Liver (tissue), 3 donors: ENCODE measurements around the gene B9D2.

ENCODE experiments used
- EGR1 ChIP-seq, 2 donors: IDR thresholded peaks; 2 replicates each; pipeline ENCODE4 v1.6.1; 2016 to 2018; ENCODE audit warnings: antibody characterized with exemption in 2 of 2, low read depth in 2 of 2
- REST ChIP-seq: IDR thresholded peaks from 2 replicates; pipeline ENCODE4 v1.6.1; 2016; ENCODE audit warnings: antibody characterized with exemption, mild to moderate bottlenecking
- SP1 ChIP-seq: IDR thresholded peaks from 2 replicates; pipeline ENCODE4 v1.6.1; 2018; ENCODE audit warnings: antibody characterized with exemption, mild to moderate bottlenecking
- TAF1 ChIP-seq: conservative IDR thresholded peaks from 2 replicates; pipeline ENCODE4 v1.6.1; 2016; ENCODE audit warnings: antibody characterized with exemption, mild to moderate bottlenecking
- TF ChIP-seq, protein P1 (sequence below): fragments of 150-350 bp; IDR thresholded peaks from 2 replicates; pipeline ENCODE4 v1.5.1; 2017; ENCODE audit warnings: improper control_type of control experiment, low read depth, low read length; ENCODE audit not compliant: missing input control
- donor health status: healthy.
- donor health status: healthy.

- TF ChIP-seq TAF1 = no peak
- no peak for TF ChIP-seq EGR1 (IDR thresholded peaks at IDR 0.05; ENCODE audit: low read depth in 2 of 2)
- TF ChIP-seq, protein P1, sequence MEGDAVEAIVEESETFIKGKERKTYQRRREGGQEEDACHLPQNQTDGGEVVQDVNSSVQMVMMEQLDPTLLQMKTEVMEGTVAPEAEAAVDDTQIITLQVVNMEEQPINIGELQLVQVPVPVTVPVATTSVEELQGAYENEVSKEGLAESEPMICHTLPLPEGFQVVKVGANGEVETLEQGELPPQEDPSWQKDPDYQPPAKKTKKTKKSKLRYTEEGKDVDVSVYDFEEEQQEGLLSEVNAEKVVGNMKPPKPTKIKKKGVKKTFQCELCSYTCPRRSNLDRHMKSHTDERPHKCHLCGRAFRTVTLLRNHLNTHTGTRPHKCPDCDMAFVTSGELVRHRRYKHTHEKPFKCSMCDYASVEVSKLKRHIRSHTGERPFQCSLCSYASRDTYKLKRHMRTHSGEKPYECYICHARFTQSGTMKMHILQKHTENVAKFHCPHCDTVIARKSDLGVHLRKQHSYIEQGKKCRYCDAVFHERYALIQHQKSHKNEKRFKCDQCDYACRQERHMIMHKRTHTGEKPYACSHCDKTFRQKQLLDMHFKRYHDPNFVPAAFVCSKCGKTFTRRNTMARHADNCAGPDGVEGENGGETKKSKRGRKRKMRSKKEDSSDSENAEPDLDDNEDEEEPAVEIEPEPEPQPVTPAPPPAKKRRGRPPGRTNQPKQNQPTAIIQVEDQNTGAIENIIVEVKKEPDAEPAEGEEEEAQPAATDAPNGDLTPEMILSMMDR = no peak
- TF ChIP-seq REST = no peak
- no peak for TF ChIP-seq SP1
These were observed 54.5 kb downstream of the B9D2 start for GRCh38 chr19:41309180-41310032.
